ENCODE results near the gene TMEM175. TPM values are rescaled to one million over a fixed set of nuclear protein-coding genes. Genes with fewer than 3 reads are reported as not detected.

The TMEM175 gene
- total RNA-seq, 1 experiment from 2014 or later: 7.0 TPM

GRCh38 chr4:1006856-1007255 is 74.6 kb downstream of the TMEM175 start:
- DNase-seq (ENCODE audit: low spot score): no peak
- in situ Hi-C loops (cut with HindIII; ENCODE audit: low sequenced_read_pairs): no loop called here

Other genes with a start within 250 kb of the TMEM175 start
- gene SLC49A3, start 243.3 kb upstream of the TMEM175 start, total RNA-seq (2014; rRNA removed; shearing (Covaris generic)): not detected in 2 replicates
- 27.1 and 34.1 TPM in 2 replicates for gene PCGF3, start 226.6 kb upstream of the TMEM175 start, total RNA-seq (2014; rRNA removed; shearing (Covaris generic))
- 1.8 and 4.7 TPM in 2 replicates for gene CPLX1, start 106.3 kb upstream of the TMEM175 start, total RNA-seq (2014; rRNA removed; shearing (Covaris generic))
- gene GAK, start 144 bp upstream of the TMEM175 start, total RNA-seq (2014; rRNA removed; shearing (Covaris generic)): 91.4 and 91.5 TPM in 2 replicates
- 11.0 and 12.9 TPM in 2 replicates for gene DGKQ, start 41.1 kb downstream of the TMEM175 start, total RNA-seq (2014; rRNA removed; shearing (Covaris generic))
- gene IDUA, start 54.6 kb downstream of the TMEM175 start, total RNA-seq (2014; rRNA removed; shearing (Covaris generic)): 3.0 and 3.8 TPM in 2 replicates
- gene SLC26A1, start 60.9 kb downstream of the TMEM175 start, total RNA-seq (2014; rRNA removed; shearing (Covaris generic)): 0.74 and 0.85 TPM in 2 replicates
- 23.9 and 28.5 TPM in 2 replicates for gene FGFRL1, start 79.2 kb downstream of the TMEM175 start, total RNA-seq (2014; rRNA removed; shearing (Covaris generic))
- gene RNF212, start 181.1 kb downstream of the TMEM175 start, total RNA-seq (2014; rRNA removed; shearing (Covaris generic)): not detected in 2 replicates
- 3.2 TPM in 1 of 2 replicates, not detected in the other for gene SPON2, start 240.1 kb downstream of the TMEM175 start, total RNA-seq (2014; rRNA removed; shearing (Covaris generic))